T-helper 2 cell treated with Interferon-gamma antibody and Interleukin-4, amounts not matched to agents 5 μg/mL and 100 μg/mL, for 36 hours (primary cell): Measurements from ENCODE around the gene KRT73.

Experiments used
- DNase-seq: peaks from one replicate; pipeline ENCODE4 v3.0.0; 2021; ENCODE audit warnings: low spot score
- H3K27ac Mint-ChIP-seq: one replicate; pipeline ENCODE4 v1.8.0; 2021; ENCODE audit warnings: mild to moderate bottlenecking, mixed read lengths
- H3K27me3 Mint-ChIP-seq: one replicate; pipeline ENCODE4 v1.8.0; 2021; ENCODE audit warnings: low read depth, mixed read lengths
- H3K36me3 Mint-ChIP-seq: one replicate; pipeline ENCODE4 v1.8.0; 2021; ENCODE audit warnings: low read depth, mixed read lengths
- H3K4me1 Mint-ChIP-seq: one replicate; pipeline ENCODE4 v1.8.0; 2021; ENCODE audit warnings: low read depth, mixed read lengths
- H3K4me3 Mint-ChIP-seq: one replicate; pipeline ENCODE4 v1.8.0; 2022; ENCODE audit warnings: mild to moderate bottlenecking, moderate library complexity, mixed read lengths
- H3K9me3 Mint-ChIP-seq: one replicate; pipeline ENCODE4 v1.8.0; 2021; ENCODE audit warnings: mixed read lengths

The KRT73 gene

GRCh38 chr12:52587563-52587962 lies 30.8 kb downstream of the KRT73 start:
- H3K27ac Mint-ChIP-seq = no peak overlapping the region

DNA sequence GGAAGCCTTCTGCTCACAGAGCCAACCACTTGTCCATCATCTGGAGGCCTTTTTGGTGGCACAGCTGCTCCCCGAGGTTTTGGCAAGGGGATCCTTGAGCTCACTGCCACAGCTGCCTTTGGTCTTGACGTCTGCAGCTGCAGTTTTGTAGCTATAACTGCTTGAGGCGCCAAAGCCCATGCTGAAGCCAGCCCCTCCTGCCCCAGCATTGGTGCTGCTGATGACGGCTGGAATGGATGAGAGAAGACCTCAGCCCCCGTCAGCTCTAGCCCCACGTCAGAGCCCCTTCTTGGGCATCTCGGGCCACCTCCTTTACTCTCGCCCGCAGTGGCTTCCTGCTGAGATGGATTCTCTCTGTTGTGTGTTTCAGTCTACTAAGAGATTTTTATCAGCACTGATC lies 32.4 kb downstream of the KRT73 start:
- no peaks in the 10 kb centered on the region for H3K9me3 Mint-ChIP-seq
- peak overlapping the region; percentile 19 for H3K4me3 Mint-ChIP-seq
- H3K36me3 Mint-ChIP-seq = no peaks in the 10 kb centered on the region
- H3K4me1 Mint-ChIP-seq = peaks cover 30% of the 10 kb centered on the region
- peak overlapping the region; percentile 46 for H3K27ac Mint-ChIP-seq
- peaks cover 13% of the 10 kb centered on the region for H3K27me3 Mint-ChIP-seq
- DNase-seq = peak; percentile 42

More at GRCh38 chr12:52587563-52587962, 30.8 kb downstream of the KRT73 start:
- DNase-seq = no peak
- no peaks in the 10 kb centered on the region for H3K9me3 Mint-ChIP-seq
- peaks cover 19% of the 10 kb centered on the region for H3K27me3 Mint-ChIP-seq
- no peaks in the 10 kb centered on the region for H3K36me3 Mint-ChIP-seq
- H3K4me1 Mint-ChIP-seq = peaks cover 30% of the 10 kb centered on the region
- no peak overlapping the region for H3K4me3 Mint-ChIP-seq

DNA sequence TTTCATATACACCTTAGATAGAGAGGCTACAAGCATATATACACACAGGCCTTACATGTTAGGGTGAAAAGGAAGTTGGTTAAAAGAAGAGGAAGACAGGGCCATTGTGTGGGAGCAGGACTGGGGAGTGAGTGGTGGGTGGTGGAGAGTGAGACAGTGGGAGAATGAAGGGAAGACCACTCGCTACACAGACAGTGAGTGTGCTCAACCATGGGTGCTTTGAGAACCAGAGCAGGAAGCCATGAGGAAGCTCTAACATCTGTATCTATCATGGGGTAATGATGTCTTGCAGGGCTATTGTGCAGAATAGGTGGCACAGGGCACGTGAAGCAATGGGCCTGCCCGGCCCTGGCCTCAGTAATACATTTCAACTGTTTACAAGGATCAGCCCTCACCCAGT lies 33.3 kb downstream of the KRT73 start:
- peak overlapping the region; percentile 30 for H3K4me3 Mint-ChIP-seq
- H3K27ac Mint-ChIP-seq = peak overlapping the region; percentile 37

DNA sequence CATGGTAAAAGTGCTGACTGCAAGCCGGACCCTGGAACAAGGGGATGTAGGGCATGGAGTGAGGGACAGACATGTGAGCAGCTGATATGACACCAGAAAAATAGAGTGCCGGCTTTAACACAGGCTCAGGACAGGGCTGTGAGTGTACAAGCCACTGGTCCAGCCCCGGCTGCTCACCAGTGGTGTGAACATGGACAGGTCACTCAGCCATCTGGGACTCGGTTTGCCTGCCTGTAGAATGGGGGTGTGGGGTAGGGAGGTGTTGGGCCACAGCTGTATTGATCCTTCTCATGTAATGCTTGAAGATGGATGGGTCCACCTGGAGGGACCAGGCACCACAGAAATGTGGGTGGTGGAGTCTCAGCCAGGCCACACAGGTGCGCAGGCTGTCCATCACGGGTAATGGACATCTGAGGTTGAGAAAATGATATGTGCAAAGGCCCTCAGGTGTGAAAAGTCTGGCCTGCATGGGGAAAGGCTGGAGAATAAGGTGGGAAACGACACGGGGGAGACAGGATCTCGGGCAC lies 34.1 kb downstream of the KRT73 start:
- Mint-ChIP-seq H3K4me3 (no peak overlapping the region), H3K27me3 (peaks cover 8% of the 10 kb centered on the region), H3K36me3 (no peaks in the 10 kb centered on the region), H3K27ac (no peak overlapping the region), H3K4me1 (peaks cover 33% of the 10 kb centered on the region), H3K9me3 (no peaks in the 10 kb centered on the region)
- DNase-seq = no peak

More for the DNA sequence above, 33.3 kb downstream of the KRT73 start:
- Mint-ChIP-seq H3K9me3 (no peaks in the 10 kb centered on the region), H3K36me3 (no peaks in the 10 kb centered on the region), H3K27me3 (peaks cover 11% of the 10 kb centered on the region), H3K4me1 (peaks cover 33% of the 10 kb centered on the region)
- no peak for DNase-seq

- H3K36me3 Mint-ChIP-seq = no peaks in the 10 kb centered on the region
- H3K9me3 Mint-ChIP-seq = no peaks in the 10 kb centered on the region
- peak; percentile 49 for DNase-seq
- no peak overlapping the region for H3K27ac Mint-ChIP-seq
- no peak overlapping the region for H3K4me3 Mint-ChIP-seq
- H3K27me3 Mint-ChIP-seq = peaks cover 7% of the 10 kb centered on the region
- H3K4me1 Mint-ChIP-seq = peaks cover 33% of the 10 kb centered on the region
These were observed 35.3 kb downstream of the KRT73 start for GRCh38 chr12:52582971-52583456.

DNA sequence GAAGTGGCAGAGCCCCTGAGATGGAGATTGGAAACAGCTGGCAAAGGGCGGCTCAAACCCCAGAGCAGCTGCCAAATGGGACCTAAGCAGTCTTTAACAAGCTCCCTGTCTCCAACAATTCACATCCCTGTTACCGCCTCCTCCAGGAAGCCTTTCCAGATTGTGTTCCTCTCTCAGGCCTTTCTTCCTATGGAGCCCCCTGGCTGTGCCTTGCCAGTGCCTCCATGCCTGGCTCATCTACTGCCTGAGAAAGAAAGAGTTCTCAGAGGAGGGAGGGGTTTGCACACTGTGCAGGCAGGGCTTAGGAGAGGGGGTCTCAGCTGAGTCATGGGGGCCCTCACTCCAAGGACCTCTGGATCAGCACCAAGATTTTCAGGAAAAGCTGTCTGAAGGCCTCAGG lies 35.9 kb downstream of the KRT73 start:
- Mint-ChIP-seq H3K4me1 (peaks cover 33% of the 10 kb centered on the region), H3K9me3 (no peaks in the 10 kb centered on the region), H3K4me3 (no peak overlapping the region), H3K36me3 (no peaks in the 10 kb centered on the region), H3K27ac (no peak overlapping the region), H3K27me3 (peaks cover 7% of the 10 kb centered on the region)
- DNase-seq = no peak

GRCh38 chr12:52581481-52581880 lies 36.9 kb downstream of the KRT73 start:
- Mint-ChIP-seq H3K9me3 (no peaks in the 10 kb centered on the region), H3K36me3 (no peaks in the 10 kb centered on the region), H3K4me3 (no peak overlapping the region), H3K27me3 (peaks cover 3% of the 10 kb centered on the region), H3K27ac (no peak overlapping the region), H3K4me1 (peaks cover 25% of the 10 kb centered on the region)
- DNase-seq = no peak

- Mint-ChIP-seq H3K9me3 (no peaks in the 10 kb centered on the region), H3K27ac (no peak overlapping the region), H3K27me3 (peaks cover 3% of the 10 kb centered on the region), H3K4me3 (no peak overlapping the region), H3K36me3 (no peaks in the 10 kb centered on the region), H3K4me1 (peaks cover 21% of the 10 kb centered on the region)
- no peak for DNase-seq
These were observed 37.3 kb downstream of the KRT73 start for GRCh38 chr12:52581066-52581465.

- Mint-ChIP-seq H3K4me1 (peaks cover 16% of the 10 kb centered on the region), H3K4me3 (no peak overlapping the region), H3K36me3 (no peaks in the 10 kb centered on the region), H3K9me3 (no peaks in the 10 kb centered on the region), H3K27ac (no peak overlapping the region), H3K27me3 (peaks cover 3% of the 10 kb centered on the region)
- no peak for DNase-seq
These were observed 37.9 kb downstream of the KRT73 start for GRCh38 chr12:52580496-52580895.

DNA sequence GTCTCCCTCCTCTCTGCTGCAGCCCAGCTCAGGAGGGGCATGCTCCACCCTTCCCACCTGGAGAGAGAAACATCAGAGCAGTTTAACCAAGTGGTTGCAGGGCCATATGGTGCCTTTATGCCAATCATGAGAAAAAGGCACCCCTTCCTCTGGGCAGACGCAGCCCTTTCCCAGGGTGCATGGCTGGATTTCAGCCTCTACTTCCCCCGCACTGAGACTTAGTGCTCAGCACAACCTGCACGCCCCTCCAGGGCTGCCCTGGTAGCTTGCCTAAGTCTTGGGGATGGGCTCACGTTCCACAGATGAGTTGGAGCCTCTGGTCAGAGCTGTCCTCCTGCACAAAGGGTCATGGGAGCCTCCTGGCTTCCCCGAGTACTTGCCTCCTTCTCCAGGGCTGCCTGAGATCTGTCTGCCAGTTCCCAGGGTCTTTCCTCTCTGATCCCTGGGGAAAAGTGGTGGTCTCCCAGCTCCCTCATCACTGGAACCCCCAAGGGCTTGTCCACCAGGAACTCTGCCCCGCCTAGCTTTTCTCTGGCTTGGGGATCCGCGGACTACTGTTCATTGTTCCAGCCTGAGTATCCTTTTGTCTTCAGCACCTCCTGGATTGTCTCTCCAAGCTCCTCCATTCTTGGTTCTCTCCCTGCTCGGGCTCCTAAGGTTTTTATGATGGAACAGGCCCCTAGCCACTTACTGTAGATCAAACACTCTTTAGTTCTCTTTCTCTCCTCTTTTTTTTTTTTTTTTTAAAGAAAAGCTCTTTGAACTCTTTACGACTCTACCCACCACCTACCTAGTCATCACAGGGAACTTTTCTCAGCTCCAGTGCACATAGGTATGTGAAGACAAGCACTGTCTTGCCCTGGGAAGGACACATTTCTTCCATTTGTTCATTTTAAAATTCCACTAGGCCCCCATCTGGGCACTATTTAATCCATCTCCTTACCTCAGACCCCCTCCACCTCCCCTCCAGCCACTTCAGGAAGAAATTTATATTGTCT lies 38.6 kb downstream of the KRT73 start:
- H3K9me3 Mint-ChIP-seq = no peaks in the 10 kb centered on the region
- no peak overlapping the region for H3K27ac Mint-ChIP-seq
- H3K4me3 Mint-ChIP-seq = no peak overlapping the region
- H3K4me1 Mint-ChIP-seq = peaks cover 9% of the 10 kb centered on the region
- DNase-seq = no peak
- peaks cover 3% of the 10 kb centered on the region for H3K27me3 Mint-ChIP-seq
- no peaks in the 10 kb centered on the region for H3K36me3 Mint-ChIP-seq

DNA sequence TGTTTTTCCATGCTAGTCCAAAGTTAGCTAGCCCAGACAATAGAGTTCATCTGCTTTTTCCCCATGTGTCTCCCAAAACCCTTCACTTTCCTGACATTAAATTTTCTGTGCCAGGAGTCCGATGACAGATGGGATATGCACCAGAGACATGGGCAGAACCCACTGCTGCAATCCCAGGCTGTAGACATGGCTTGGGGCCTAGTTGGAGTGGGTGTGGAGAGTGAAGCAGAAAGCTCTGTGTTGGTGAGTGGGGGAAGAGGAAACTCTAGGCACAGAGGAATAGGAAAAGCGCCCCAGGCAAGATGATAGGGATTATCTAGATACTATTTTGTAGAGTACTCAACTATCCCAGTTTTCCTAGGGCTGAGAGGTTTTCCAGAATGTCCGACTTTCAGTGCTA lies 39.9 kb downstream of the KRT73 start:
- H3K4me1 Mint-ChIP-seq = peaks cover 7% of the 10 kb centered on the region
- no peak overlapping the region for H3K27ac Mint-ChIP-seq
- H3K4me3 Mint-ChIP-seq = no peak overlapping the region
- no peaks in the 10 kb centered on the region for H3K9me3 Mint-ChIP-seq
- H3K36me3 Mint-ChIP-seq = no peaks in the 10 kb centered on the region
- H3K27me3 Mint-ChIP-seq = peaks cover 3% of the 10 kb centered on the region
- no peak for DNase-seq

DNA sequence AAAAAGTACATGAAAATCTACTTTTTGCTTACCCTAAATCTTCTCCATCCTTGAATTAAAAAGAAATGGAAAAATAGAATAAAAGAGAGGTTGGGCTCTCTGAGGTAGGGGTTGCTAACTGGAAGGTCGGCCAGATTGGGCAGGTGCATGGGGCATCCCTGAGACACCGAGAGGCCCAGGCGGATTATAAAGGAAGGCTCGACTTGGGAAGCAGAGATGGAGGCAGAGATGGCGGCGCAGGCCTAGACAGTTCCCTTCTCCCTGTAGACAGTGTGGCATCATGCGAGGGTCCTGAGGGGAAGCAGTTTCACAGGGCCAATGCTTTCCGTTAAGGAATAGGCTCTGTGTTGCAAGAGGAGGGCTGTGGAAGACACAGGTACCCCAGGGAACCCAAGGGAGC lies 41.0 kb downstream of the KRT73 start:
- Mint-ChIP-seq H3K4me1 (peaks cover 3% of the 10 kb centered on the region), H3K4me3 (no peak overlapping the region), H3K9me3 (no peaks in the 10 kb centered on the region), H3K36me3 (no peaks in the 10 kb centered on the region), H3K27ac (no peak overlapping the region), H3K27me3 (no peaks in the 10 kb centered on the region)
- DNase-seq = no peak

DNA sequence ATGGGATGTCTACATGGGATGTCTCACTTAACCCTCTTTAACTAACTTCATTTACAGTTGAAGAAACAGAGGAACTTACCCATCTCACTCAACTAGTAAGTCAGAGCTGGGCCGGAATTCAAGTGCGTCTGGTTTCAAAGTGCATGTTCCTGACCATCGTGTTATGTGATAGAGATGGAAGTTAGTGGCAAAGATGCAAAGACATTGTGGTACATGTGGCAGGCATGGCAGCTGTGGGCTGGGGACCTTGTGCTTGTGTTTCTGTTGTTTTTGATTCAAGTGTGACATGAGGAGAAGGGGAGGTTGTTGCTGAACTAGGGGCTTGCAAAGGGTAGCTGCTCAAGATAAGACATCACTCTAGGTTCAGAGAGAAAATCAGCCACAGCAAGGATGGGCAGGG lies 42.4 kb downstream of the KRT73 start:
- DNase-seq = no peak
- Mint-ChIP-seq H3K27me3 (no peaks in the 10 kb centered on the region), H3K4me1 (peaks cover 3% of the 10 kb centered on the region), H3K9me3 (no peaks in the 10 kb centered on the region), H3K36me3 (no peaks in the 10 kb centered on the region), H3K27ac (no peak overlapping the region), H3K4me3 (no peak overlapping the region)

- H3K27me3 Mint-ChIP-seq = no peaks in the 10 kb centered on the region
- no peak overlapping the region for H3K4me3 Mint-ChIP-seq
- H3K27ac Mint-ChIP-seq = no peak overlapping the region
- H3K36me3 Mint-ChIP-seq = no peaks in the 10 kb centered on the region
- H3K9me3 Mint-ChIP-seq = no peaks in the 10 kb centered on the region
- H3K4me1 Mint-ChIP-seq = peaks cover 2% of the 10 kb centered on the region
- DNase-seq = no peak
These were observed 43.1 kb downstream of the KRT73 start for GRCh38 chr12:52575256-52575655.
